ENCODE measurements around the gene CRX.
"Not testable (repeated sequence)": the region's sequence is repeated elsewhere in the genome, so short reads cannot be mapped to it uniquely, and the experiment has no call there.

CRX gene

GRCh38 chr19:47803671-47804070, 18.1 kb upstream of the CRX start:
- DNase-seq (ENCODE audit: low spot score) = not testable (repeated sequence)

- not testable (repeated sequence) for DNase-seq (ENCODE audit: low spot score)
These were observed 17.3 kb upstream of the CRX start, which contains the start of gene TPRX1 for GRCh38 chr19:47804451-47804850. TPRX1 (minus strand) TSS chr19:47804551; CDS start chr19:47804539, 12 bp downstream.

GRCh38 chr19:47805313-47805712, 16.4 kb upstream of the CRX start:
- DNase-seq (ENCODE audit: low spot score) = no peak

- DNase-seq (ENCODE audit: low spot score) = no peak
These were observed 15.3 kb upstream of the CRX start for GRCh38 chr19:47806435-47806834.

GRCh38 chr19:47813304-47813994, 8.3 kb upstream of the CRX start:
- DNase-seq (ENCODE audit: low spot score) = peak; percentile 70

GRCh38 chr19:47813995-47814328, 7.8 kb upstream of the CRX start:
- DNase-seq (ENCODE audit: low spot score) = no peak

- not testable (repeated sequence) for DNase-seq (ENCODE audit: low spot score)
These were observed 5.5 kb upstream of the CRX start for GRCh38 chr19:47816270-47816669.

- DNase-seq (ENCODE audit: low spot score) = not testable (repeated sequence)
These were observed 3.5 kb upstream of the CRX start for GRCh38 chr19:47818221-47818620.

GRCh38 chr19:47819858-47820257, 1.9 kb upstream of the CRX start:
- DNase-seq (ENCODE audit: low spot score) = no peak

- DNase-seq (ENCODE audit: low spot score) = no peak
These were observed 1.3 kb upstream of the CRX start for GRCh38 chr19:47820410-47820809.

GRCh38 chr19:47824396-47824795, 2.7 kb downstream of the CRX start:
- no peak for DNase-seq (ENCODE audit: low spot score)

GRCh38 chr19:47826800-47827199, 5.1 kb downstream of the CRX start:
- DNase-seq (ENCODE audit: low spot score) = no peak

GRCh38 chr19:47832723-47833122, 11.0 kb downstream of the CRX start:
- no peak for DNase-seq (ENCODE audit: low spot score)

GRCh38 chr19:47836038-47836437, 14.3 kb downstream of the CRX start:
- no peak for DNase-seq (ENCODE audit: low spot score)

GRCh38 chr19:47839411-47839810, 17.7 kb downstream of the CRX start:
- no peak for DNase-seq (ENCODE audit: low spot score)

GRCh38 chr19:47839913-47840312, 18.2 kb downstream of the CRX start:
- no peak for DNase-seq (ENCODE audit: low spot score)

- DNase-seq (ENCODE audit: low spot score) = no peak
These were observed 21.2 kb downstream of the CRX start for GRCh38 chr19:47842941-47843340.

GRCh38 chr19:47848425-47848822, 26.7 kb downstream of the CRX start:
- DNase-seq (ENCODE audit: low spot score) = no peak

GRCh38 chr19:47848823-47849473, 27.2 kb downstream of the CRX start:
- DNase-seq (ENCODE audit: low spot score) = no peak

- DNase-seq (ENCODE audit: low spot score) = no peak
These were observed 31.3 kb downstream of the CRX start for GRCh38 chr19:47853003-47853402.

GRCh38 chr19:47854459-47854858, 32.7 kb downstream of the CRX start:
- DNase-seq (ENCODE audit: low spot score) = no peak

- DNase-seq (ENCODE audit: low spot score) = not testable (repeated sequence)
These were observed 36.5 kb downstream of the CRX start for GRCh38 chr19:47858231-47858630.

GRCh38 chr19:47858646-47859285, 37.0 kb downstream of the CRX start, which contains the start of gene TPRX2:
TPRX2 (plus strand) TSS chr19:47859235; CDS start chr19:47859247, 12 bp downstream.
- DNase-seq (ENCODE audit: low spot score) = not testable (repeated sequence)

Measured in HuH-7.5 (cell line).